Measurements from ENCODE around the gene TBX5.

DNA sequence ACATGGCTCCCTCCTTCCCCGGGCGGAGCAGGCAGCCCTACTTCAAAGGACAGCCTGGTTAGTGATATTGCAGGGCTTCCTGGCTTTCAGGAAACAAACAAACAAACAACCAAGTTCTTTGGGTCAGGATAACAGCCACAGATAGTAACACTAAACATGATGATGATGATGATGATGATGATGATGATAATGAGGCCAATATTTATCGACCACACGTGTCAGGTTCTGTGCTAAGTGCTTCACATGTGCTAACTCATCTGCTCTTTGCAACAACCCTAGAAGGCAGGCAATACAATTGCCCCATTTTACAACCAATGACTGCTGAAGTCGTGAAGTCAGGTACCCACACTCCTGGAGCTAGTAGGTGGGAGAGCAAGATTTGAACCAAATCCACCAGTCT is 44.1 kb upstream of the TBX5 start:
- TF ChIP-seq, protein P1, sequence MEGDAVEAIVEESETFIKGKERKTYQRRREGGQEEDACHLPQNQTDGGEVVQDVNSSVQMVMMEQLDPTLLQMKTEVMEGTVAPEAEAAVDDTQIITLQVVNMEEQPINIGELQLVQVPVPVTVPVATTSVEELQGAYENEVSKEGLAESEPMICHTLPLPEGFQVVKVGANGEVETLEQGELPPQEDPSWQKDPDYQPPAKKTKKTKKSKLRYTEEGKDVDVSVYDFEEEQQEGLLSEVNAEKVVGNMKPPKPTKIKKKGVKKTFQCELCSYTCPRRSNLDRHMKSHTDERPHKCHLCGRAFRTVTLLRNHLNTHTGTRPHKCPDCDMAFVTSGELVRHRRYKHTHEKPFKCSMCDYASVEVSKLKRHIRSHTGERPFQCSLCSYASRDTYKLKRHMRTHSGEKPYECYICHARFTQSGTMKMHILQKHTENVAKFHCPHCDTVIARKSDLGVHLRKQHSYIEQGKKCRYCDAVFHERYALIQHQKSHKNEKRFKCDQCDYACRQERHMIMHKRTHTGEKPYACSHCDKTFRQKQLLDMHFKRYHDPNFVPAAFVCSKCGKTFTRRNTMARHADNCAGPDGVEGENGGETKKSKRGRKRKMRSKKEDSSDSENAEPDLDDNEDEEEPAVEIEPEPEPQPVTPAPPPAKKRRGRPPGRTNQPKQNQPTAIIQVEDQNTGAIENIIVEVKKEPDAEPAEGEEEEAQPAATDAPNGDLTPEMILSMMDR (IDR thresholded peaks at IDR 0.05 in 2 of 3, conservative IDR thresholded peaks at IDR 0.05 in 1 of 3; ENCODE audit: insufficient read depth in 2 of 3, low read depth in 1 of 3, low read length in 3 of 3), result no peak
- TF ChIP-seq SP1 (CRISPR knock-in tag; IDR thresholded peaks at IDR 0.05), result no peak
- TF ChIP-seq ZNF77 (CRISPR knock-in tag; IDR thresholded peaks at IDR 0.05), result no peak
- TF ChIP-seq, protein P2, sequence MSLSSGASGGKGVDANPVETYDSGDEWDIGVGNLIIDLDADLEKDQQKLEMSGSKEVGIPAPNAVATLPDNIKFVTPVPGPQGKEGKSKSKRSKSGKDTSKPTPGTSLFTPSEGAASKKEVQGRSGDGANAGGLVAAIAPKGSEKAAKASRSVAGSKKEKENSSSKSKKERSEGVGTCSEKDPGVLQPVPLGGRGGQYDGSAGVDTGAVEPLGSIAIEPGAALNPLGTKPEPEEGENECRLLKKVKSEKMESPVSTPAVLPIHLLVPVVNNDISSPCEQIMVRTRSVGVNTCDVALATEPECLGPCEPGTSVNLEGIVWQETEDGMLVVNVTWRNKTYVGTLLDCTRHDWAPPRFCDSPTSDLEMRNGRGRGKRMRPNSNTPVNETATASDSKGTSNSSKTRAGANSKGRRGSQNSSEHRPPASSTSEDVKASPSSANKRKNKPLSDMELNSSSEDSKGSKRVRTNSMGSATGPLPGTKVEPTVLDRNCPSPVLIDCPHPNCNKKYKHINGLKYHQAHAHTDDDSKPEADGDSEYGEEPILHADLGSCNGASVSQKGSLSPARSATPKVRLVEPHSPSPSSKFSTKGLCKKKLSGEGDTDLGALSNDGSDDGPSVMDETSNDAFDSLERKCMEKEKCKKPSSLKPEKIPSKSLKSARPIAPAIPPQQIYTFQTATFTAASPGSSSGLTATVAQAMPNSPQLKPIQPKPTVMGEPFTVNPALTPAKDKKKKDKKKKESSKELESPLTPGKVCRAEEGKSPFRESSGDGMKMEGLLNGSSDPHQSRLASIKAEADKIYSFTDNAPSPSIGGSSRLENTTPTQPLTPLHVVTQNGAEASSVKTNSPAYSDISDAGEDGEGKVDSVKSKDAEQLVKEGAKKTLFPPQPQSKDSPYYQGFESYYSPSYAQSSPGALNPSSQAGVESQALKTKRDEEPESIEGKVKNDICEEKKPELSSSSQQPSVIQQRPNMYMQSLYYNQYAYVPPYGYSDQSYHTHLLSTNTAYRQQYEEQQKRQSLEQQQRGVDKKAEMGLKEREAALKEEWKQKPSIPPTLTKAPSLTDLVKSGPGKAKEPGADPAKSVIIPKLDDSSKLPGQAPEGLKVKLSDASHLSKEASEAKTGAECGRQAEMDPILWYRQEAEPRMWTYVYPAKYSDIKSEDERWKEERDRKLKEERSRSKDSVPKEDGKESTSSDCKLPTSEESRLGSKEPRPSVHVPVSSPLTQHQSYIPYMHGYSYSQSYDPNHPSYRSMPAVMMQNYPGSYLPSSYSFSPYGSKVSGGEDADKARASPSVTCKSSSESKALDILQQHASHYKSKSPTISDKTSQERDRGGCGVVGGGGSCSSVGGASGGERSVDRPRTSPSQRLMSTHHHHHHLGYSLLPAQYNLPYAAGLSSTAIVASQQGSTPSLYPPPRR (CRISPR knock-in tag; IDR thresholded peaks at IDR 0.05; ENCODE audit: borderline replicate concordance), result no peak
- TF ChIP-seq NRF1 (conservative IDR thresholded peaks at IDR 0.05 in 1 of 2, IDR thresholded peaks at IDR 0.05 in 1 of 2), result no peak
- TF ChIP-seq DNMT1 (IDR thresholded peaks at IDR 0.05), result no peak
- no peak for TF ChIP-seq KAT2B (IDR thresholded peaks at IDR 0.05; ENCODE audit: low read depth, low read length)
- TF ChIP-seq, protein P3, sequence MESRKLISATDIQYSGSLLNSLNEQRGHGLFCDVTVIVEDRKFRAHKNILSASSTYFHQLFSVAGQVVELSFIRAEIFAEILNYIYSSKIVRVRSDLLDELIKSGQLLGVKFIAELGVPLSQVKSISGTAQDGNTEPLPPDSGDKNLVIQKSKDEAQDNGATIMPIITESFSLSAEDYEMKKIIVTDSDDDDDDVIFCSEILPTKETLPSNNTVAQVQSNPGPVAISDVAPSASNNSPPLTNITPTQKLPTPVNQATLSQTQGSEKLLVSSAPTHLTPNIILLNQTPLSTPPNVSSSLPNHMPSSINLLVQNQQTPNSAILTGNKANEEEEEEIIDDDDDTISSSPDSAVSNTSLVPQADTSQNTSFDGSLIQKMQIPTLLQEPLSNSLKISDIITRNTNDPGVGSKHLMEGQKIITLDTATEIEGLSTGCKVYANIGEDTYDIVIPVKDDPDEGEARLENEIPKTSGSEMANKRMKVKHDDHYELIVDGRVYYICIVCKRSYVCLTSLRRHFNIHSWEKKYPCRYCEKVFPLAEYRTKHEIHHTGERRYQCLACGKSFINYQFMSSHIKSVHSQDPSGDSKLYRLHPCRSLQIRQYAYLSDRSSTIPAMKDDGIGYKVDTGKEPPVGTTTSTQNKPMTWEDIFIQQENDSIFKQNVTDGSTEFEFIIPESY (CRISPR knock-in tag; IDR thresholded peaks at IDR 0.05), result no peak
- no peak for TF ChIP-seq CBX8 (IDR thresholded peaks at IDR 0.05; ENCODE audit: borderline replicate concordance, extremely low read depth, low read depth, low read length, poor library complexity, severe bottlenecking)
- no peak for TF ChIP-seq EZH2 (IDR thresholded peaks at IDR 0.05; ENCODE audit: borderline replicate concordance, low read depth, low read length)
